MCF 10A (cell line): ENCODE data around the gene GATA6. TPM values are rescaled to one million over a fixed set of nuclear protein-coding genes. Genes with fewer than 3 reads are reported as not detected.

Experiments
- BruUV-seq: library from RNA; stranded (reverse); fragments of 400-500 nt; replicated peaks from 2 replicates; lab custom pipeline; 2021; lab: Mats Ljungman, UMichigan
- CTCF ChIA-PET: fragments of 300-600 bp; sonication (Branson Sonifier 250); formaldehyde crosslinking; extraction: SDS; loops from one replicate; lab custom pipeline; 2021; ENCODE audit warnings: antibody characterized with exemption, inconsistent platforms; lab: Yijun Ruan, JAX
- POLR2A ChIA-PET: fragments of 300-600, 350-650 bp; sonication (Branson Sonifier 250); formaldehyde crosslinking; extraction: SDS; loops from one replicate; lab custom pipeline; 2020; ENCODE audit warnings: antibody characterized with exemption, inconsistent platforms; lab: Yijun Ruan, JAX
- DNase-seq: peaks from one replicate; pipeline ENCODE4 v3.0.0-alpha.2; 2018; ENCODE audit not compliant: unreplicated experiment
- H3K27ac Mint-ChIP-seq: one replicate; pipeline ENCODE4 v1.8.0; 2022; ENCODE audit warnings: mild to moderate bottlenecking, low read depth, mixed read lengths; ENCODE audit not compliant: unreplicated experiment
- H3K27me3 Mint-ChIP-seq: one replicate; pipeline ENCODE4 v1.8.0; 2022; ENCODE audit warnings: mixed read lengths; ENCODE audit not compliant: insufficient read depth, unreplicated experiment
- H3K36me3 Mint-ChIP-seq: one replicate; pipeline ENCODE4 v1.8.0; 2022; ENCODE audit warnings: mild to moderate bottlenecking, moderate library complexity, mixed read lengths; ENCODE audit not compliant: insufficient read depth, unreplicated experiment
- H3K4me1 Mint-ChIP-seq: one replicate; pipeline ENCODE4 v1.8.0; 2022; ENCODE audit warnings: mixed read lengths; ENCODE audit not compliant: insufficient read depth, unreplicated experiment
- H3K4me3 Mint-ChIP-seq: one replicate; pipeline ENCODE4 v1.8.0; 2022; ENCODE audit warnings: mild to moderate bottlenecking, moderate library complexity, mixed read lengths; ENCODE audit not compliant: unreplicated experiment
- H3K9me3 Mint-ChIP-seq: one replicate; pipeline ENCODE4 v1.8.0; 2022; ENCODE audit warnings: mixed read lengths; ENCODE audit not compliant: unreplicated experiment
- intact Hi-C: fragments of 100-400 bp; cut with micrococcal nuclease; formaldehyde crosslinking; loops from 2 replicates; pipeline ENCODE4 v1.14.1; 2022
- total RNA-seq: library from RNA; stranded (reverse); gene quantifications from 2 replicates; pipeline ENCODE4 v1.2.3, GENCODE V29; 2022
- TF ChIP-seq, protein P1 (sequence below): fragments of 200-600 bp; IDR thresholded peaks from one replicate; pipeline ENCODE4 v1.8.0; 2022; ENCODE audit warnings: antibody characterized with exemption, mild to moderate bottlenecking; ENCODE audit not compliant: unreplicated experiment

The GATA6 gene
- total RNA-seq, 1 experiment from 2014 or later, result 6.7 TPM

DNA sequence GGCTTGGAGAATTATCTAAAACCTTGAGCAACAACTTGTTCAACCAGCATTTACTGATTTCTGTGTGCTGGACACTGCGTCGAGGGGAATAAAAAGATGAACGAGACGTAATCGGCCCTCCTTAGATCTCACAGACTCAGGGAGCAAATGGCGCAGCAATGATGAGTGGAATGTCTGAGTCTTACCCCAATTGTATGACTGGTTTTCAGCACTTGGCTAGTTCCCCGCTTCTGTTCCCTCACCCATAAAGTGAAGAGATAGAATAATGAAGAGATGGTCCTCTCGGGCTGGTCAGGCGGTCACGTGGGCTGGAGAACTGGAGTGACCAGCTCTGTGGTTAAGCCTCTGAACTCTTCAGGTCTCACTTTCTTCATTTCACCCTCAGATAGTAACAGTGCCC lies 17.3 kb upstream of the GATA6 start:
- Mint-ChIP-seq H3K27ac (no peak overlapping the region), H3K4me1 (no peaks in the 10 kb centered on the region), H3K4me3 (no peak overlapping the region), H3K9me3 (no peaks in the 10 kb centered on the region), H3K27me3 (no peaks in the 10 kb centered on the region), H3K36me3 (no peaks in the 10 kb centered on the region)
- intact Hi-C loops, result no loop called here
- ChIA-PET CTCF (no interaction called here), POLR2A (no interaction called here)
- TF ChIP-seq, protein P1, sequence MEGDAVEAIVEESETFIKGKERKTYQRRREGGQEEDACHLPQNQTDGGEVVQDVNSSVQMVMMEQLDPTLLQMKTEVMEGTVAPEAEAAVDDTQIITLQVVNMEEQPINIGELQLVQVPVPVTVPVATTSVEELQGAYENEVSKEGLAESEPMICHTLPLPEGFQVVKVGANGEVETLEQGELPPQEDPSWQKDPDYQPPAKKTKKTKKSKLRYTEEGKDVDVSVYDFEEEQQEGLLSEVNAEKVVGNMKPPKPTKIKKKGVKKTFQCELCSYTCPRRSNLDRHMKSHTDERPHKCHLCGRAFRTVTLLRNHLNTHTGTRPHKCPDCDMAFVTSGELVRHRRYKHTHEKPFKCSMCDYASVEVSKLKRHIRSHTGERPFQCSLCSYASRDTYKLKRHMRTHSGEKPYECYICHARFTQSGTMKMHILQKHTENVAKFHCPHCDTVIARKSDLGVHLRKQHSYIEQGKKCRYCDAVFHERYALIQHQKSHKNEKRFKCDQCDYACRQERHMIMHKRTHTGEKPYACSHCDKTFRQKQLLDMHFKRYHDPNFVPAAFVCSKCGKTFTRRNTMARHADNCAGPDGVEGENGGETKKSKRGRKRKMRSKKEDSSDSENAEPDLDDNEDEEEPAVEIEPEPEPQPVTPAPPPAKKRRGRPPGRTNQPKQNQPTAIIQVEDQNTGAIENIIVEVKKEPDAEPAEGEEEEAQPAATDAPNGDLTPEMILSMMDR, result no peak
- BruUV-seq, result no TSS peak
- DNase-seq, result no peak

DNA sequence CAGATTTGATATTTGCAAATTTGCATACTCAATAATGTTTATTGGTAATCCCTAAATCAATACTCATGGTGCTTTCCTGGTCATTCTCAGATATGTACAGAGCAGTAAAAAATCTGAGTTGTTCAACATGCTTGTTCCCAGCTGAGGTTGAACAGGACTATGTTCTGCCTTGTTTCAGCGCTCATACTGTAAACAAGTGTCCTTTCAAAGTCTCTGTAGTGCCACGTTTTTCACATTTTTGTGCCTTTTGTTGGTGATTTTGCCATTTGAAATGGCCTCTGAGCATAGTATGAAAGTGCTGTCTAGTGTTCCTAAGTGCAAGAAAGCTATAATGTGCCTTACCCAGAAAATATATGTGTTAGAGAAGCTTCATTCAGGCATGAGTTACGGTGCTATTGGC lies 16.0 kb upstream of the GATA6 start:
- no TSS peak for BruUV-seq
- no peaks in the 10 kb centered on the region for H3K4me1 Mint-ChIP-seq
- intact Hi-C loops, result no loop called here
- no peaks in the 10 kb centered on the region for H3K9me3 Mint-ChIP-seq
- no peak overlapping the region for H3K4me3 Mint-ChIP-seq
- POLR2A ChIA-PET, result no interaction called here
- no peaks in the 10 kb centered on the region for H3K36me3 Mint-ChIP-seq
- CTCF ChIA-PET, result interaction anchor here (0.7 kb wide), 1 partner anchor 39 kb away, joined by 3 read pairs; no protein-coding TSS in a partner anchor
- no peak overlapping the region for H3K27ac Mint-ChIP-seq
- no peaks in the 10 kb centered on the region for H3K27me3 Mint-ChIP-seq
- TF ChIP-seq, protein P1, result no peak
- DNase-seq, result no peak

DNA sequence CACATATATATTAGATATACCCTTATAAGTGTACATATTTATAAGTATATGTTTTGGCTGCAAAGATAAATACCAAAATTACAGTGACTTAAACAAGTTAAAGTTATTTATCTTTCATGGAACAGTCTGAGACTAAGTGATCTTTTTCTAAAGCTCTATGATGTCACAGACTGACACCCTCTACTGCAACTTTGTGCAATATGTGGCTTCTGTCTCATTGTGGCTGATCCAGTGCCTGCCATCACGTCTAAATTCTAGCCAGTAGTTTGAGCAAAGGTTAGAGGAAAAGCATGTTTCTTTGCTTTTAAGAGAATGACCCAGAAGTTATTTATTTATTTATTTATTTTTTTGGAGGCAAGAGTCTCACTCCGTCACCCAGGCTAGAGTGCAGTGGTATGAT lies 13.8 kb upstream of the GATA6 start:
- no TSS peak for BruUV-seq
- DNase-seq, result no peak
- TF ChIP-seq, protein P1, result no peak
- ChIA-PET POLR2A (interaction anchor here (0.5 kb wide), 1 partner anchor 9 kb away, joined by 3 read pairs; no protein-coding TSS in a partner anchor), CTCF (interaction anchor here (0.6 to 0.8 kb wide), 3 partner anchors 80 to 675 kb away, joined by 3 read pairs; no protein-coding TSS in a partner anchor)
- Mint-ChIP-seq H3K36me3 (no peaks in the 10 kb centered on the region), H3K27ac (no peak overlapping the region), H3K9me3 (no peaks in the 10 kb centered on the region), H3K27me3 (no peaks in the 10 kb centered on the region), H3K4me3 (no peak overlapping the region), H3K4me1 (no peaks in the 10 kb centered on the region)
- intact Hi-C loops, result no loop called here

DNA sequence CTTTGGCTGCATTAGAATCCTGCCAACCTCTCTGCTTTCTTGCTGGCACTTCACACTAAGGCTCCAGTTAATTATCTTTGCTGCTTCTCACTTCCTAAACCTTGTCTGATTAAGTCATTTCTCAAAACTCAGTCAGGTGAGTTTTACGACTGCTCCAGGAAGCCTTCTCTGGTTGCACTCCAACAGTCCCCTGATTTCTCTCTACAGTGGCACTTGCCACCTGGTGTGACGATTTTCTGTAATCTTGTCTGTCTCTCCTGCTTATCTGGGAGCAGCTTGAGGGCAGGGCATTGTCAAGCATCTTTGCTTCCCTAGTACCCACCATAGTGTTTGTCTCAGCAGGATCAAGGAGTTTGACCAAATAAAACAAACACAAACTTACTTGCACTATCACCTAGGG lies 10.4 kb upstream of the GATA6 start:
- BruUV-seq, result no TSS peak
- ChIA-PET POLR2A (interaction anchor here (0.6 kb wide), 1 partner anchor 205 kb away, joined by 3 read pairs; no protein-coding TSS in a partner anchor), CTCF (no interaction called here)
- H3K4me1 Mint-ChIP-seq, result no peaks in the 10 kb centered on the region
- no peak overlapping the region for H3K27ac Mint-ChIP-seq
- H3K27me3 Mint-ChIP-seq, result no peaks in the 10 kb centered on the region
- no peak for DNase-seq
- H3K9me3 Mint-ChIP-seq, result no peaks in the 10 kb centered on the region
- no peaks in the 10 kb centered on the region for H3K36me3 Mint-ChIP-seq
- intact Hi-C loops, result no loop called here
- TF ChIP-seq, protein P1, result no peak
- H3K4me3 Mint-ChIP-seq, result no peak overlapping the region
